Embryonic facial prominence (tissue), 1 donor: ENCODE results near the gene SLC26A6.

ENCODE experiments used
- DNase-seq: peaks from one replicate; pipeline ENCODE4 v3.0.0-alpha.2; 2016; ENCODE audit errors: extremely low spot score

Gene SLC26A6

GRCh38 chr3:48599077-48599501 is 36.2 kb downstream of the SLC26A6 start:
- DNase-seq: peak; percentile 14

GRCh38 chr3:48598323-48599076 is 36.8 kb downstream of the SLC26A6 start:
- DNase-seq: peak; percentile 9

DNA sequence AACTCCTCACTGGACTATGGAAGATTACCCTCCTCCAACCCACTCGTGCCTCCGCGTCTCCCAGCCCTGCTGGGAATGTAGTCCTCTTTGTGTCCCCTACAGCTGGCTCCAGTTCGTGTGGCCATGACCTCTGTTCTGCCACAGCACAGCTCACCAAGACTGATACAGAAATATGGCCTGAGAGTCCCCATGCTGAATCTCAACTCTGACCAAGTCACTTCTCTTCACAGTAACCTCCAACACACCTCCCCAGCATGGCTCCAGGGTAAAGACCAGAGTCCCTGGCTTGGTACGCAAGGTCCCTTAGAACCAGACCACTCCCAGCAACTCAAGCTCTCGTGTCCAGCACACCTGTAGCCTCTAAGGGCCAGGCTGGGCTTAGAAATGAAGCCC is 37.9 kb downstream of the SLC26A6 start:
- DNase-seq: no peak

GRCh38 chr3:48596676-48597407 is 38.4 kb downstream of the SLC26A6 start:
- DNase-seq: no peak

GRCh38 chr3:48596157-48596556 is 39.1 kb downstream of the SLC26A6 start:
- DNase-seq: no peak

- DNase-seq: peak; percentile 32
Observed at GRCh38 chr3:48595526-48596121, 39.6 kb downstream of the SLC26A6 start.

- DNase-seq: no peak
Observed at GRCh38 chr3:48595075-48595525, 40.2 kb downstream of the SLC26A6 start, which contains the start of gene COL7A1. Gene COL7A1, minus strand, starts transcription at chr3:48595329. Its CDS starts 170 bp downstream, at chr3:48595159.

- no peak for DNase-seq
Observed at GRCh38 chr3:48594417-48595049, 40.7 kb downstream of the SLC26A6 start.

GRCh38 chr3:48593337-48593736 is 41.9 kb downstream of the SLC26A6 start:
- DNase-seq: no peak

DNA sequence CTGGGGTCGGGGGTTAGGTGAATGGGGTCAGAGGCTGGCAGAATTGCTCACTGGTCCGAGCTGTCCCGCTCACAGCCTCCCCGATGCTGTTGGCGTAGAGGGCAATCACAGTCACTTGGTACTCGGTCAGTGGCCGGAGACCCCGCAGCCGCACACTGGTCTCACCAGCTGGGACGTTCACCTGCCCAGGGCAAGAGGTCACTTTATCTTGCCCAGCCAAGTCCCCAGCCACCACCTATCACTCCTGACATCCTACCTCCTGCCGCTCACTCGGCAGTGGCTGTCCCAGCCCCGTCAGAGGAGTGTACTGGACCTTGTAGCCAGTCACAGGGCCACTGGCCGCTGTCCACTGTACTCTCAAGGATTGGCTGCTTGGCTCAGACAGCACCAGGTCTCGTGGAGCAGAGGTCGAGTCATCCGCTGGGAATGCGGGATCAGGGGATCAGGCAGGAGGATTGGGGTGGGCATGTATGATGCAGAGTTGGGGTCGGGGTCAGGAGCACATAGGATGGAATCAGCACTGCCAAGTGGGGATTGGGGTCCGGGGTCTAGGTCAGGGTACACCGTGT is 42.7 kb downstream of the SLC26A6 start:
- no peak for DNase-seq

GRCh38 chr3:48591886-48592518 is 43.3 kb downstream of the SLC26A6 start:
- DNase-seq: no peak

GRCh38 chr3:48591436-48591835 is 43.8 kb downstream of the SLC26A6 start:
- DNase-seq: no peak

DNA sequence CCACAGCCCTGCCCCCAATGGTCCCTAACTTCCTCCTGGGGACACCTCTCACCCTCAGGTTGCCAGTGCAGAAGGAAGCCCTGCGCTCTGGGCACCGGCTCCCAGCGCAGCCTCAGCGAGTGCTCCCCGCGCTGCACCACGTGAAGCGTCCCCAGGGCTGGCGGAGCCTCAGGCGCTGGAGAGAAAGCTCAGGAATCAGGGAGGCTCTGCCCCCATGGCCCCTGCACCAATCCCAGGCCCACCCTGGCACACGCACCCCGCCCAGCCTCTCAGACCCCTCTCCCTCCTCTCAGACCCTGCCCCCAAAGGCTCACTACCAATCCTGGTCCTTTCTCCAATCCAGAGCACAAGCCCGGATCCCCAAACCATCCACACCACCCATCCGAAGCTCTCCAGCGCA is 47.0 kb downstream of the SLC26A6 start:
- DNase-seq: no peak

DNA sequence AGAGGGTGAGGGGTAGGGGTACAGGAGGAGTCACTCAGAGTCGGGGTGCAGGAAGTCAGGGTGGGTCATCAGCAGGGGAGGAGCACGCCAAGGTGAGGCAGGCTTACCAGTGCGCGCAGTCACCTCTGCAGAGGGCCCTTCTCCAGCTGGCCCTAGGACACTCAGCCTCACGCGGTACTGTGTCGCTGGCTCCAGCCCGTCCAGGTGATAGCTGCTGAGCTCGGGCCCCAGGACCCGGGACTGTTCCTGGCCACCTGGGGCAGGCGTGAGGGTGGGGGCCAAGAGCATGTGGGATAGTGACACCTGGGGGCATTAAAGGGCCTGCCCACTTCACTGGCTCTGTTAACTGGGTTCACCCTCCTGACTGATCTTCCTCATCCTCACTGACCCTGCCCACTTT is 47.6 kb downstream of the SLC26A6 start:
- DNase-seq: no peak

DNA sequence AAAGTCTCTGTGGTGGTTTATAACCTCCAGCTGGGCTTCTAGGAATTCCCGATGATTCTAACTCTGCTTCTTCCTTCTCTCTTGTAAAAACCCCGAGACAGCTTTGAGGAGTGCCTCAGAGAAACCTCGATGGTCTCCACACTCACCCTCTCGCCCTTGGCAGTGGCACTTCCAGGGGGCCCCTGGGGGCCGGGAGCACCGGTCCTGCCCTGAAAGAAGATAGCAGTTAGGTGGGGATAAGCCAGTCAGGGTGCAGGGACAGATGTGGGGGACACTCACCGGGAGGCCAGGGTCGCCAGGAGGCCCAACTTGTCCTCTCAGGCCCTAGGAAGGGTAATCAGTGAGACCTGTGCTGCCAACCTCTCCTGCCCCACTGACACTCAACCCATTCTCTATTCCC is 49.9 kb downstream of the SLC26A6 start:
- DNase-seq: no peak

GRCh38 chr3:48584836-48585235 is 50.4 kb downstream of the SLC26A6 start:
- no peak for DNase-seq

GRCh38 chr3:48581621-48582481 is 53.4 kb downstream of the SLC26A6 start:
- no peak for DNase-seq

DNA sequence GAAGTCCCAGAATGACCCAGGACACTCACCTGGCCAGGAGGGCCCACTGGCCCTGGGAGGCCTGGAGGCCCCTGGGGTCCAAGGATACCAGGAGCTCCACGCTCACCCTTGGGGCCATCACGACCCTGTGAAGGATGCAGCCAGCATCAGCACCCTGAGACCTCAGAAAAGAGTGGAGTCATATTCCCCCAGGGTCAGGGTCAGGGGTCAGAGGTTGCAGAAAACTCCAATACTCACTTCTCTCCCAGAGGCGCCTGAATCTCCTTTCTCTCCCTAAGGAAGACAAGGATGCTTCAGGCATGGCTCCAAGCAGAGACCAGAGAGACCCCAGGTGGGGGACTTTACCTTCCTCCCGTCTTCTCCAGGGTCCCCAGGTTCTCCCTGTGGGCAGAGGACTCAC is 58.6 kb downstream of the SLC26A6 start:
- DNase-seq: no peak
